Iris pigment epithelial cell (primary cell): ENCODE results near the gene TCP11.

Source experiments
- DNase-seq: peaks from one replicate; pipeline ENCODE4 v3.0.0-alpha.2; 2011; ENCODE audit warnings: low read depth

TCP11 gene

DNA sequence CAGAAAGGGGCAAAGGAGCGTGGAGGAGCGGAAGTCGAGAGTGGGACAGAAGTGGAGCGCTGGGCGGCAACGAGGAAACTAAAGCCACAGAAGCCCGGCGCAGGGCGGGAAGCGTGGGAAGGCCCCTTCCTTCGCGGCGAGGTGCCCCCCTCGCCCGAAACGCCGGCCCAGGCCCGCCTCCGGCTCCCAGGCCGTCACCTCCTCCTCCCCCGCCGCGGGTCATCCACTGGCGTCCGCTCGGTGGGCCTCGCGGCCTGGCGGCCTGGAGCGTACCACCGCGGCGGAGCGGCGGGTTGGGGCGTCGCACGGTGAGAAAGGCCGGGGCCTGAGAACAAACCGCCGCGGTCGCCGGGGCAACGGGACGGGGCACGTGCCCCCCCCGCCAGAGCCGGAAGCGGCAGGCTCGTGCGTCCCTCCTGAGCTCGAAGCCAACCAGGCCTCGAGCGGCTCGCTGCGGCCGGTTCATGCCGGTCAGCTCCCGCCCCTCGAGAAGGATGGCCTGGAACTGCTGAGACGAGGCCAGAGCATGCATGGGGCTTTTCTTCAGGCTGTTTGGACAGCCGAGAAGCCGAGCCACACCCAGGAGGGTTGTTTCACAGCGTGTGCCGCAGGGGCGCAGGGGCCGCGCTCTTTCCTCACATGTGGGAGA lies at the start of gene TCP11:
TSS of gene TCP11 (minus strand) at position 333 of the 649 bp plus-strand sequence. CDS start 469 bp downstream, outside the sequence.
- no peak for DNase-seq

DNA sequence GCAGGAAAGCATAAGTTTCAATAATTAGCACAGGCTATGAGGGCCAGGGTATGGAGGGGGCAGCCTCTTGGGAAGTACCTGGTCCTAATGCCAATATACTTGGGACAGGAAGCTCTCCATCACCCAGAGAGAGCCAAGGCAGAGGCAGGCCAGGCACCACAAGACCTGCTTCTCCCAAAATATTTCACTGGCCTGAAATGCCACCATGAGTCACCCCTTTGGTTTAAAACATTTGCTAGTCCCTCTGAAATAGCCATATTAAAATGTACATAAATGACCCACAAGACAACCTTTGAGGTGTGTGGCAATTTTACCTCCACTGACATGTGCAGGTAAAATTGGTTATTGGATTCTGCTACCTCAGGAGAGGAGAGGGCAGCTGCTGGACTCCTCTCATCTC lies 49.2 kb upstream of the TCP11 start:
- no peak for DNase-seq

DNA sequence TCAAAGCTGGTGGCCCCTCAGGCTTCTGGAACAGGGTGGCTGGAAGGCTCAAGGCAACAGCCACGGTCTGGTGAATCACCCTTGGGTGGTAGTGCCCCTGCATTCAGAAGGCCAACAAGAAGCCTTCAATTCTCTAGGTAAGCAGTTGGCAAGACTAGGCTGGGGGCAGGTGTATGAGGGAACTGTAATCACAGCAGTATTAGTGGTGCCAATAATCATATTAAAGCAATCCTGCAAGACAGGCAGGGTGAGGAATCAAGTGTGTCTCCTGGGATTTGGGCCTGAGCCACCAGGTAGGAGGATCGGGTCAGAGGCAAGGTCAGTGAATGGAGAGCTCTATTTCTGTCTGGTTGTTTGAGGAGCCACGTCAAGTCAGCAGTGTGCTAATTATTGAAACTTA lies 47.7 kb upstream of the TCP11 start:
- DNase-seq, result no peak

DNA sequence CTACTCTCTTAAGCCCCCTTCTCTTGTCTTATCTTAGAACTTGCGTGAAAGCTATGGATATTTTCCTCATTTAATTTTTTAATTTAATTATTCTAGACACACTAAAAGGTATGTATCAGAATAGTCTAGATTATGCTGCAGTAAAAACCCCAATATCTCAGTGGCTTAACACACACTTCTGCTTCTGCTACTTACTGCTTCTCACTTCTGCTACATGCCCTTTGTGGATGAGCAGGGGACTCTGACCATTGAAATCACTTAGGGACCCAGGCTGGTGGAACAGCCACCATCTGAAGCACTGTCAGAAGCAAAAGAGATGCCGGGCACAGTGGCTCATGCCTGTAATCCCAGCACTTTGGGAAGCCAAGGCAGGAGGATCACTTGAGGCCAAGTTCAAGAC lies 45.4 kb upstream of the TCP11 start:
- DNase-seq, result no peak

DNA sequence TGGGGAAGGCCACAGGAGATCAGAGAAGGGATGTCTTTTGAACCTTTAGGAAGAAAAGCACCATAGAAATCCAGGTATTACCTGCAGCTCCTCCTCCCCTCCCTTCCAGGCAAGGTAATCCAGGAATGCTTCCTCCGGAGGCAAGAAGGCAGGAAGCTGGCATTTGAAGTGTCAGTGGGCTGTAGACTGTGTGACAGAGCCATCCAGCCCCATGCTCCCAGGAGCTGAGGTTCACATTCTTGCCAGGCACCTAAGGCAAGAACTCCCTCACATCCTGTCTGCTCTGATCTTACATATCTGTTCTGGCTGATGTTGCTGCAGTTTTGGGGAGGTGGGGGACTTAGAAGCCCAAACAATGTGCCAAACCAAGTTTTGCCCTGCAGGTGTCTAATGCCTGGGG lies 44.8 kb upstream of the TCP11 start:
- no peak for DNase-seq

DNA sequence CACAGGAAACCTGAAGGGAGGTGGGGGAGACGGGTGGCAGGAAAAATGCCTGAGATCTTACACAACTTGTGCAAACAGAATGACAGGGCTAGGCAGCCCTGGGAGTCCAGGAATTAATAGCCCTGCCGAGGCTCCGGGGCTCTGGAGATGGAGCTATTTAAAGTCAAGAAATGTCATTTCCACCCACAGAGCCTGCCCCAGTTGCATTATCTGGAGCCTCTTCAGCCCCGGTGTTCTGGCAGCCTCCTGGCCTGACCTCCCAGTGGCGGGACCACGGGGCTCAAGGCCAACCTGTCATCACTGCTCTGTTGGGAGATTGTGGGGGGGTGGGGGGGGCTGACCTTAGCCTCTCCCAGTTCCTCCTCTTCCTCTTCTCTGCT lies 44.2 kb upstream of the TCP11 start:
- peak; percentile 55 for DNase-seq

DNA sequence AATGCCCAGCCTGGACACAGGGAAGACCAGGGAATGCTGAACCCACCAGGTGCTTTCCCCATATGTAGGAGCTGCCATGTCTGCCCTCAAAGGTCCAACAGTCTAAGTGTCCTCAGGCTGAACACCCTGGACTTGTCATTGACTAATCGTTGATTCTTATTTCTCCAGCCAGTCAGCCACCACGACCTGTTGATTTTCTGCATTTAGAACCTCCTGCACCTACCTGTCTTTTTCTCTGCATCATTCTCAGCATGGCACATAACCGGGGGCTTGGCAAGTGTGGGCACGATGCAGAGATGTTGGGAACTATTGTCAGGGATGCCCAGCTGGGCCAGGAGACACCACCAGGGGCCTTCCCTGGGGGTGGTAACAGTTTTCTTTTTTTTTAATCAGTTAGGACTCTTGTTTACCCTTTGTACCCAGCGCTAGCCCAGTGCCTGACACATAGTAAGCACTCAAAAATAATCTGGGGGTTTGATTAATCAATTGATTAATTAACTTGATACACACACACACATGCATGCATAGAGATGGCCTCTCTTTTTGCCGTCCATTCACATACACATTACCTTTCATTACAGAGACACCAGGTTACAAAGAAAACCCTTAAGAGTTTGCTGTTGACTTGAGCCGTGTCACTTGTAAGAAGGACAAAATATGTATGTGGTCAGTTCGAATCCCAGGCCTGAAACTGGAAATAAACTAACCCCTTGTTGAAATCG lies 43.6 kb upstream of the TCP11 start:
- no peak for DNase-seq

DNA sequence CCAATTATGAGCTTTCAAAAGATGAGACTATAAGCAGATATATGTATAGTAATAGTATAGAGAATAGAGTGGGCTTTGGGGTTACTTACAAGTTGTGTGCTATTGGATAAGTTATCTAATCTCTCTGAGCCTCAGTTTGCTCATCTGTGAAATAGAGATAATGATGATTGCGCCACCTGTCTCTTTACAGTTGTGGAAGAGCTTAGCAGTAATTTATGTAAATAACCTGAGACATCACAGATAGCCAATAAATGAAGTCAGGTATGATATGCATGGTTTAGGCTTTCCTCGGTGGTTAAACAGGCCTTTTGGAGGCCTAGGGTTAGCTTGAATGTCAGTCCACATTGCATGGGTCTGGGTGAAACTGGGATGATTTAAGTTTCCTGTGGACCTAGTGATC lies 42.8 kb upstream of the TCP11 start:
- DNase-seq, result no peak

DNA sequence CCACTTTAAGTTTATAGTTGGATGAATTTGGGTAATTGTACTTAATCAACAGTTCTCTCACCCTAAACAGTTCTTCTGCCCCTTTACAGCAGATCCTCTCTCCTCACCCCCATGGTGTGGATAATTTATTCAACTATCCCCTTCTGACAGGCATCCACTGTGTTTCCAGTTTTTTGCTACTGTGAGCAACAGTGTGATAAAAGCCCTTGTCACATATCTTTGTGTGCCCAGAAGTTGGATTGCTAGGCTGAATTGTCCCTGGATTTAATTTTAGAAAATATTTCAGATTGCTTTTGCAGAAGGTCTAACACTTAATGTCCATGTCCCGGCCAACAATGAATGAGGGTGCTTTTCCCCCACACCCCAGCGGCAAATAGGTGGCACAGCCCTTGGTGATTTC lies 42.1 kb upstream of the TCP11 start:
- DNase-seq, result no peak

DNA sequence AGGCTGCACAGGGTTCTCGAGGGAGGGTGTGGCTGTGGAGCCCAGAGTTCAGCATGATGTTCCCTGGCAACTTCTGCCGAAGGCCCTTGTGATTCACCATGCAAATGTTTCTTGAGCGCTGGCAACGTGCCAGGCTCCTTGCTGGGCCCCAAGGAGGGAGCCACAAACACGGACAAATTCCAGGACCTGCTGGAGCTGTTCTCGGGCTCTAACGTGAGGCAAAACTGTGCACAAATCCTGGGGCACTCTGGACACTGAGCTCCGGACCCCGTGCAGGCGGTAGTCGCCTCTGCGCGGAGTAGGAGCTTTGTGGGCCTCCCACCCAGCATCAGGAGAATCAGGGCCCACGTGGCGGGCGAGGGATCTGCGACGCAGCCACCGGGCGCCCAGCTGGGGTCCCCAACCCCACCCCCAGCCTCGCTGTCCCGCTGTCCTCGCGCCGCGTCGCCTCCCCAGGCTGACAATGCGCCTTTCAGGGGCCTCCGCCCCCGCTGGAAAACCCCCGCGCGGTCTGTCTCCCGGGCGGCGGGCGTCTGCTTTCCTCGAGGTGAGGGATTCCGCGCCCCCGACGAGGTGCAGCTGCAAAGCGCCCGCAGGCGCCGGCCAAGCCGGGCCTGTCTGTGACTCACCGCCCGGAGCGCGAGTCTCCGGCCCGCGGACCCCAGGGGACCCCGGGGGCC lies 40.9 kb upstream of the TCP11 start:
- peak; percentile 86 for DNase-seq

DNA sequence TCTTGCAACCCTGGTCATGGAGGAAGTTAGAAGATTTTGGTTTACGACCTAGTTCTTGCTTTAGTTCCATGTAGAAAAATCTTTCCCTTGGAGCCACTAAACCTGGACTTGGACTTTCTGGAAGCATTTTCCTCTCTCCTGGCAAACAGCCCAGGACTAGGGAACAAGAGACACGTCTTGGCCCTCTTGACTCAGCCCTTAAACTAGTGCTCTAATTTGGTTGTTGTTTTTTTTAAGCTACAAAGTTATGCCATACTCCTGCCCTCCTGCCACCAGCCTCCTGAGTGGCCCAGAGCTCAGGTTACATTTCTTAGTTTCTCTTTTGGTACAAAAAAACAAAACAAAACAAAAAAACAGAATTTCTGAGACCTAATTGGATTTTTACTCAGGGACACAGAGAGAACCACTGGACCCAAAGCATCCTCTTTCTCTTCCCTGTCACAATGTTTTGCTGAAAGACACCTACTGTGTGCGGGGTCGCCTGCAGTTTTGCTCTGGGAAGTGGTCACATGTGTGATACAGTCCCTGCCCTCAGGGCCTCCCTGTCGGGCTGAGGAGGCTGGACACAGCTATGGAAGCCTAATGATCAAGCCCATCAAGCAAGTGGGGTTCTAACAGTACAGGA lies 40.3 kb upstream of the TCP11 start:
- DNase-seq, result peak; percentile 54

DNA sequence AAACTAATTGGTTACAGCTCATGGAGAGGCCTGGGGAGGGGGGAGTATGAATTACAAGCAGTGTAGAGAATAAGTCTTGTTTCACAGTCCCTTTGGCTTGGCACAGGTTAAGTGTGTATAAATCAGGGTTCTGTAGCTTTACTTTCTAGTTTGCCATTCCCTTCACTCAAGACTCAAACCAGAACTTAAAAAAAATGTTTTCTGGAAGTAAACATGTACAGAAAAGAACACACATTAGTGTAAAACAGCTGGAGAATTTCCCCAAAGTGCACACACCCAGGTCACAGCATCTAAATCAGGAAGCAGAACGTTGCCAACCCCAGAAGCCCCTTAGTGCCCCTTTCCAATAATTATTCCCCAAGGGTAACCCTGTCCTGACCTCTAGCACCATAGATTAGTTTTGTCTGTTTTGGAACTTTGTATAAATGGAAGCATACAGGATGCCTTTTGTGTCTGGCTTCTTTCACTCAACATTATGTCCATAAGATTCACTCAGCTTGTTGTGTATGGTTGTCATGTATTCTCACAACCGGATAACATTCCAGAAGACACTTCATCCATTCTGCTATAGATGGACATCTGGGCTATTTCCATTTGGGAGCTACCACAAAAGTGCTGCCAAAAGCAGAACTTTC lies 38.9 kb upstream of the TCP11 start:
- no peak for DNase-seq

DNA sequence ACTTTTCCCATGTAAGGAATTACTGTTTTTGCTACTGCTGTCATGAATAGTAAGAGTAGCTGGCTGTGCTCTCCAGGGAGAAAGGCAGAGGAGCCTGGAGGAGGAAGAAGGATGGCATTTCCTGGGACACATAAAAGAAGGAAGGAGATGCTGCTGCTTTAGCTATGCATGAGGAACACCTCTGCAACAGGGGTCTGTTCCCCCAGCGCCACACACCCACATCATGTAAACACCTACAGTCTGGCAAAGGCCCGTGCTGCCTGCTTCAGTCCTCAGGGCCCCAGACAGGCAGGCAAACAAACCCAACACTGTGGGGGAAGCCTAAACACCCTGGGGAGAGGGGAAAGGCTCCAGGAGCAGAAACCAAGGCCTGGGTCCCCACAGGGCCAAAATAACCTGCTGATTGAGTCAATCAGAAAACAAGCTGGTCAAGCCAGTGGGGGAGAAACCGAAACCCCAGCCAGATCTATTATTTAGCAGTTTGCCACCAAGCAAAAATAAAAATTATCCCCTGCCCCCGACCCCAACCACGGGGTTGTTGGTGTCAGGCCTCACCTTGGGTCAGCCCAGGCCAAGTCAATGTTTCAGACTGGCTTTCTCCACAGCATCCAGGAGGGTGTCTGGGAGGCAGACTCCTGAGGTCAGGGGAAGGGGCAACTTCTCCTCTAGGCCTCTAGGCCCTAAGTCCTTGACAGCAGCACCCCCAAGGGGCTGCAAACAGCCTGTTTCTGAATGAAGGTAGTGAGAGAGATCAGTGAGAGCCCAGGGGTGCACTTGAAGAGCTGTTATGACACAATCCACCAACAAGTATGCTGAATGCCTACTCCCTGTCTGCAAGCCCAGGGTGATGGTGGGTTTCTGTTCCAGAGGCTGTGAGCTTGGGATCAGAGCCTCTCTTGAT lies 38.0 kb upstream of the TCP11 start:
- DNase-seq, result no peak

DNA sequence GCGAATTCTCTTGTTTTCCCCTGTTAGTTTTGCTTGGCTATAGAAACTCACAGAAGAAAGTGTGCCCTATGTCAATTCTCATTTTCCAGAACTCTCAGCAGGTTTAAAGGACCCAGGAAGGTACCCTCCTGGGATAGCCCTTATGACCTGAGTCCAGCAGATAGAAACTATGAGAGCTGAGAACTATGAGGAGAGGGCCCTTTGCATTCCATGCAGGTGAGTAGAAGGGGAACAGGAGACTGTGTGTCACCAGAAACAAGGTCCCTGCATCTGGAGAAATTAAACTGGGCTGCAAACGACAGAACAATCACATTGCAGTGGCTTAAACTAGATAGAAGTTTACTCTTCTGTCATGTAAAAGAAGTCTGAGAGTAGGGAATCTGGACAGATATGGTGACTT lies 36.9 kb upstream of the TCP11 start:
- DNase-seq, result no peak

DNA sequence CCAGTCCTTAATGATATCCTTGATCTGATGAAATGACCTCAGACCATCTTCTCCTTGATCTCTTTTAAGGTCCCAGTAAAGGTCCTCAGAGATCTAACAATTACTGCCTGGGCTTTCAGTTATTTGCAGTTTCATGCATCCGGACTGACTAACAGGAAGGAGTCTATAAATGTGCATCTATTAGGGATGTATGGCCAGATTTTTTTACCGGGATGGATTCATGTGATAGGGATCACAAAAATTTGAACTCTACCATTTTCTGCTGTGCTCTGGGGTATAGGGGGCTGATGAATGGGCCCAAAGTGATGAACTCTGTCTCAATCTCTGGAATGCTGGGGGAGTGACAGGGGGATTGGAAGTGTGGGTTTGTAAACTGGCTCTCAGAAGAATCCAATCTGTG lies 36.5 kb upstream of the TCP11 start:
- DNase-seq, result no peak

DNA sequence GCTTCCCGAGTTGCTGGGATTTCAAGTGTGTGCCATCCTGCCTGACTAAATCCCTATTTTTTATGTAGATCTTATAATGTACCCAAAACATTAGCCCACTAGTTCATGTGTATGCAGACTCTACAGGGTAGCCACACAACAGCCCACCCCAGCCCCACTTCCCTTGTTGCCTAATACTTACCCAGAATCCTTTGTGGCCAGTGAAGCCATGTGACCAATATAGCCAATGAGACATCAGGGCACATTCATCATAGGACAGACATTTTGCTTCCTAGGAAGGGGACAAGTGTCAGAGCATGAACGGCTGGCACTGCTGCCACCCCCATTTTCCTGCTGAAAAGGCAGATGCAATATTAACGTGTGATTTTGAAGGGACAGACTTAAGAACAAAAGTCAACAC lies 36.0 kb upstream of the TCP11 start:
- DNase-seq, result no peak

DNA sequence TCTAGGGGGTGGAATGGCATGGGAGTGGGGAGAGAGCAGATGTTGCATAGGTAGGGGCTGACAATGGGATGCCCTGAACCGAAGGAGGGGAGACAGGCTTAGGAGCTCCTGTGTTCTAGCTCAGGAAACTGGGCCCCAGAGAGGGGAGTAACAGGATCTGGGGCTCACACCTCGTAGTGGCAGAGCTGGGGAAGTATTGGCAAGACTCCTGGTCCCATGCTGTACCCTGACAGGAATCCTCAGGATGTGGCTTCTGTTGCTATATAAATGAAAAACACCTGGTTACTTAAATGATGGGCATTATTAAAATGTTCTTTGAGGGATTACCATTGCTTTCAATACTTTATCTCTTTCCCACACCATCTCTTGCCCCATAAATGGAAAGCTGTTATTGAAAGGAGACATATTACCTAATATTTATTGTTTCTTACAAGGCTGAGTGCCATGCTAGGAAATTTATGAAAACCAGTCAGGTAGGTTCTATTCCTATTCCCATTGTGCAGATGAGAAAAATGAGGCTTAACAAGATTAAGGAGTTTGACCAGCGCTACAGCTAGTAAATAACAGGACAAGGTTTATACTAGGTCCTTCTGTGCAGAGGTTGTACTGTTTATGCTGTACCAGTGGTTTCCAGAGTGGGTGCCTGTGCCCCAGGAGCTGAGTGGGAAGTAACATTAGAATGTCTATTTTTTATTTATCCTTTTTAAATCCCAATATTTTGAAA lies 35.3 kb upstream of the TCP11 start:
- no peak for DNase-seq

DNA sequence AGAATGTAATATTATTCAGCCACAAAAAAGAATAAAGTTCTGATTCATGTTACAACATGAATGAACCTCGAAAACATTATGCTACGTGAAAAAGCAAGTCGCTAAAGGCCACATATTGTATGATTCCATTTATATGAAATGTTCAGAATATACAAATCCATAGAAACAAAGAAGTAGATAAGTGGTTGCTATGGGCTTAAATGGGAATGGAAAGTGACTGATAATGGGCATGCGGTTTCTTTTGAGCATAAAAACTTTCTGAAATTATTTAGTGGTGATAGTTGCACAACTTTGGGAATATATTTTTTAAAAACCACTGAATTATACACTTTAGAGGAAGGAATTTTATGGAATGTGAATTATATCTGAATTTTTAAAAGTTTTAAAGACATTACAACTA lies 33.4 kb upstream of the TCP11 start:
- no peak for DNase-seq

DNA sequence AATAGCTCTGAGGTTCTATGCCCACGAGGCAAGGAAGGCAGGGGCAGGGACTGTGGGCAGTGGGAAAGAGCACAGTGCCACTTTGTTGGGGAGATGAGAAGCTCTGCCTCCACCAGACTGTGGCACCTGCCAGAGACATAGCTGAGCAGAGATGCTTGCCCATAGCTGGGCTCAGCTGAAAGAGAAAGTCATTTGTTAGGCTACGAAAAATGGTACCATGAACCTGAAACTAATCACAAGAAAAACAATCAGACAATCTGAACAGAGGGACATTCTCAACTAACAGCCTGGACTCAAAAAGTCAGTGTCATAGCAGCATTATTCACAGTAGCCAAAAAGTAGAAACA lies 32.9 kb upstream of the TCP11 start:
- no peak for DNase-seq

DNA sequence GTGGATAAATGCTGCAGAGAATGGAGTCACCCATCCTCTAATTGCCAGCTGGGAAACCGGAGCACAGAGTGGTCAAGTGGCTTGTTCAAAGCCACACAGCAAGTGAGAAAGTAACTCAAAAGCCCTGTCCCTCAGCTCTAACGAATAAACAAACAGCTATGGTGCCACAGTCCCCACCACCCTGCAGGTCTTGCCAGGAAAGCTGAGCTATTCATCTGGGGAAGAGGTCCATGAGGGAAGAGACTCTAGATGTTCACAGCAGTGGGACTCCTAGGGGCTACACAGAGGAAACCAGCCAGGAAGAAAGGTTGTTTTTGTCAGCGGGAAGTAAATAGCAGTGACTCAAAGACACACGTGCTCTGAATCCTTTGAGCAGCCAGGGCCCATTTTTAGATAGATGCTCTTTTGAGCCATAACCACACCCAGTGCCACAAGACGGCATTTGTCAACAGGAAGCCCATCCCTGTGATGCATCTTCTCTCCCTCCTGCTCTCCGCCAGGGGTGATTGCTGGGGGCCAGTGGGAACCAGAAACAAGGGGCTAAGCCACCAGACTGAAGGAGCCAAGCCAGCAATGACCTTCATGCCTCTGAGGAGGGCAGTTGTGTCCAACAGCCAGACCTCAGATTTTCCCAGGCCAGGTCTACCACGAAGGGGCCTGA lies 32.4 kb upstream of the TCP11 start:
- no peak for DNase-seq
